ENCODE results near the gene CACNG6. TPM values are rescaled to one million over a fixed set of nuclear protein-coding genes. Genes with fewer than 3 reads are reported as not detected.

CACNG6 gene
- total and polyA plus RNA-seq, 4 donors, result 2.4 to 8.6 (median 3.8) TPM

- no peak for ATAC-seq (ENCODE audit: insufficient read depth, low FRiP score)
- H3K4me1 ChIP-seq (ENCODE audit: control insufficient read depth in 5 of 5, insufficient read depth in 5 of 5, low read length in 5 of 5), result peaks cover 0 to 2% (median 0%) of the 10 kb centered on the region in 5 donors
- peaks cover 4 to 48% (median 43%) of the 10 kb centered on the region in 3 donors for H3K27me3 ChIP-seq (ENCODE audit: control insufficient read depth in 3 of 3, insufficient read depth in 3 of 3, low read length in 2 of 3)
- H3K4me3 ChIP-seq, result no peak overlapping the region
- TF ChIP-seq CTCF (IDR thresholded peaks at IDR 0.05; ENCODE audit: control extremely low read depth, extremely low read depth), result no peak
- no peak overlapping the region for H3K27ac ChIP-seq (ENCODE audit: low read depth in 1 of 2, low read length in 1 of 2)
- H3K9me3 ChIP-seq (ENCODE audit: control insufficient read depth in 4 of 4, insufficient read depth in 3 of 4, low read length in 3 of 4), result peaks cover 0 to 13% (median 0%) of the 10 kb centered on the region in 4 donors
- 4% methylated on average over 15 of the region's 15 CpGs for WGBS, 2 donors
- H3K9ac ChIP-seq (ENCODE audit: insufficient read depth in 1 of 2, low read length in 2 of 2), result no peak overlapping the region
- H3K36me3 ChIP-seq (ENCODE audit: control insufficient read depth in 4 of 4, insufficient read depth in 4 of 4, low read length in 4 of 4), result no peaks in the 10 kb centered on the region
- DNase-seq, result no peak
These were observed 33.8 kb upstream of the CACNG6 start for GRCh38 chr19:53957448-53958167.

- Histone ChIP-seq H3K27ac (ENCODE audit: low read depth in 1 of 2, low read length in 1 of 2) (no peak overlapping the region), H3K27me3 (ENCODE audit: control insufficient read depth in 3 of 3, insufficient read depth in 3 of 3, low read length in 2 of 3) (peaks cover 4 to 48% (median 44%) of the 10 kb centered on the region in 3 donors), H3K36me3 (ENCODE audit: control insufficient read depth in 4 of 4, insufficient read depth in 4 of 4, low read length in 4 of 4) (no peaks in the 10 kb centered on the region), H3K9ac (ENCODE audit: insufficient read depth in 1 of 2, low read length in 2 of 2) (no peak overlapping the region), H3K9me3 (ENCODE audit: control insufficient read depth in 4 of 4, insufficient read depth in 3 of 4, low read length in 3 of 4) (peaks cover 0 to 13% (median 0%) of the 10 kb centered on the region in 4 donors), H3K4me1 (ENCODE audit: control insufficient read depth in 5 of 5, insufficient read depth in 5 of 5, low read length in 5 of 5) (peaks cover 0 to 2% (median 0%) of the 10 kb centered on the region in 5 donors), H3K4me3 (no peak overlapping the region)
- TF ChIP-seq CTCF (IDR thresholded peaks at IDR 0.05; ENCODE audit: control extremely low read depth, extremely low read depth), result no peak
- ATAC-seq (ENCODE audit: insufficient read depth, low FRiP score), result no peak
- 4 to 5% methylated on average over 13 to 14 of the region's 14 CpGs for WGBS, 2 donors
- peak; percentile 44 to 67 (median 54) for DNase-seq
These were observed 33.3 kb upstream of the CACNG6 start for GRCh38 chr19:53958168-53958571.

- H3K27ac ChIP-seq (ENCODE audit: low read depth in 1 of 2, low read length in 1 of 2), result no peak overlapping the region
- DNase-seq, result no peak
- no peak for ATAC-seq (ENCODE audit: insufficient read depth, low FRiP score)
- no peak for TF ChIP-seq CTCF (IDR thresholded peaks at IDR 0.05; ENCODE audit: control extremely low read depth, extremely low read depth)
- no peak overlapping the region for H3K9ac ChIP-seq (ENCODE audit: insufficient read depth in 1 of 2, low read length in 2 of 2)
- peaks cover 8 to 57% (median 51%) of the 10 kb centered on the region in 3 donors for H3K27me3 ChIP-seq (ENCODE audit: control insufficient read depth in 3 of 3, insufficient read depth in 3 of 3, low read length in 2 of 3)
- H3K36me3 ChIP-seq (ENCODE audit: control insufficient read depth in 4 of 4, insufficient read depth in 4 of 4, low read length in 4 of 4), result no peaks in the 10 kb centered on the region
- H3K4me1 ChIP-seq (ENCODE audit: control insufficient read depth in 5 of 5, insufficient read depth in 5 of 5, low read length in 5 of 5), result peaks cover 0 to 2% (median 0%) of the 10 kb centered on the region in 5 donors
- 2 to 3% methylated on average over 22 of the region's 22 CpGs for WGBS, 2 donors
- no peak overlapping the region for H3K4me3 ChIP-seq
- peaks cover 0 to 7% (median 0%) of the 10 kb centered on the region in 4 donors for H3K9me3 ChIP-seq (ENCODE audit: control insufficient read depth in 4 of 4, insufficient read depth in 3 of 4, low read length in 3 of 4)
These were observed 32.3 kb upstream of the CACNG6 start for GRCh38 chr19:53958823-53959757.

Data from lung (tissue), 12 donors.